AG10803 (cell line): ENCODE results near the gene KIAA0586.
"Not testable (repeated sequence)": the region's sequence is repeated elsewhere in the genome, so short reads cannot be mapped to it uniquely, and the experiment has no call there.

ENCODE experiments used
- DNase-seq: peaks from one replicate; pipeline ENCODE4 v3.0.0; 2010; ENCODE audit warnings: low read depth
- H3K4me3 ChIP-seq: 2 replicates; pipeline ENCODE4 v1.5.1; 2011; ENCODE audit warnings: mild to moderate bottlenecking, low read length, control low read depth
- TF ChIP-seq, protein P1 (sequence below): conservative IDR thresholded peaks from 2 replicates; pipeline ENCODE4 v1.5.1; 2011; ENCODE audit warnings: mild to moderate bottlenecking, low read length, control low read depth, inconsistent platforms

Gene KIAA0586

DNA sequence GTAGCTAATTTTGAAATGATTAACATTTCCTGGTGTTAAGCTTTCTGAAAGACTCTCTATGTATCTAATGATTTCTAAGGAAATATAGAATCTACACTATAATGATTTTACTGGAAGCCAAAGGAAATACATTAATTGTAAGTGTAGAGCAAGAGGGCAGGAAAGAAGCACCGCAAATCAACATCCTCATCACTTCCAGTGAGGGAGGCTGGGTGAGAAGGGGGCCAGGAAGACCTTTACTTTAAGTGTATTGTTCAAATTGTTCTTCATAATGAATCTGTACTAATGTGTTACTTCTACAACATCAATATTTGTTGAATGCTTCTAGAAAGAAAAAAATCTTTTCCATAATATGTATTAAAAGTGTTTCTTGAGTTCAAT, 144.9 kb downstream of the KIAA0586 start:
- no peak for DNase-seq
- H3K4me3 ChIP-seq, result no peak overlapping the region
- TF ChIP-seq, protein P1, sequence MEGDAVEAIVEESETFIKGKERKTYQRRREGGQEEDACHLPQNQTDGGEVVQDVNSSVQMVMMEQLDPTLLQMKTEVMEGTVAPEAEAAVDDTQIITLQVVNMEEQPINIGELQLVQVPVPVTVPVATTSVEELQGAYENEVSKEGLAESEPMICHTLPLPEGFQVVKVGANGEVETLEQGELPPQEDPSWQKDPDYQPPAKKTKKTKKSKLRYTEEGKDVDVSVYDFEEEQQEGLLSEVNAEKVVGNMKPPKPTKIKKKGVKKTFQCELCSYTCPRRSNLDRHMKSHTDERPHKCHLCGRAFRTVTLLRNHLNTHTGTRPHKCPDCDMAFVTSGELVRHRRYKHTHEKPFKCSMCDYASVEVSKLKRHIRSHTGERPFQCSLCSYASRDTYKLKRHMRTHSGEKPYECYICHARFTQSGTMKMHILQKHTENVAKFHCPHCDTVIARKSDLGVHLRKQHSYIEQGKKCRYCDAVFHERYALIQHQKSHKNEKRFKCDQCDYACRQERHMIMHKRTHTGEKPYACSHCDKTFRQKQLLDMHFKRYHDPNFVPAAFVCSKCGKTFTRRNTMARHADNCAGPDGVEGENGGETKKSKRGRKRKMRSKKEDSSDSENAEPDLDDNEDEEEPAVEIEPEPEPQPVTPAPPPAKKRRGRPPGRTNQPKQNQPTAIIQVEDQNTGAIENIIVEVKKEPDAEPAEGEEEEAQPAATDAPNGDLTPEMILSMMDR, result no peak

DNA sequence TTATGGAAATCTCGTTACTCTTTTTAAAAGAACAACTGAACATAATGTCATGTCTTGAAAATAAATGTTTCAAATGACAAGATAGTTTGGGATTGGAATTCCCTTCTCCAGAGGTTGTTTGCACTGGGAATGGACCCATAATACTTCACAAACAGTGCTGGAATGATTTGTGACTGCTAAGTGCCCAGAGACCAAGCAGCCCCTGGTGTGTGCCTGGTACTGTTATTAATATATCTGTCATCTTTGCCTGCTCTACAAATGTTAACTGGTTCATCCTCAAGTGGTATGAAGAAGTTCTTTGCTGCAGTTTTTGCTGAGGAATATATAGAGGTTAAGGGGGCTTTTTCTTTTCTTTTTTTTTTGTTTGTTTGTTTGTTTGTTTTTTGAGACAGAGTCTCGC, 145.3 kb downstream of the KIAA0586 start:
- DNase-seq, result no peak
- TF ChIP-seq, protein P1, result no peak
- H3K4me3 ChIP-seq, result no peak overlapping the region

DNA sequence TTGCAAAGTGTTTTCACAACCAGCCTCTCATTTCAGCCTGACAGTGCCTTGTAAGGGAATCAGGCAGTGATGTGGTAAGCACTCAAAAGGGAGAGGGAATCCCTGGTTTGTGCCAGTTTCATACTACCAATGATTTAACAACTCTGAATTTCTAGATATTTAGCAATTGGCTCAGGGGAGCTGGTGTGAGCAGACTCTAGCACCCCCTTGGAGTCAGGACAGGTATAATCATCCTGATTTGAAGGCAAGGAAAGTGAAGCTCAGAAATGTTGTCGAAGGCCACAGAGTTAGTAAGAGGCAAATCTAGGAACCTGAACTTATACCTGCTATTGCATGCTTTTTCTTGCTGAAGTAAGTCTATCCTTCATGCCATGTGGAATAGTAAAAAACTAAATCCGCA, 147.1 kb downstream of the KIAA0586 start:
- DNase-seq, result no peak
- H3K4me3 ChIP-seq, result no peak overlapping the region
- TF ChIP-seq, protein P1, result no peak

DNA sequence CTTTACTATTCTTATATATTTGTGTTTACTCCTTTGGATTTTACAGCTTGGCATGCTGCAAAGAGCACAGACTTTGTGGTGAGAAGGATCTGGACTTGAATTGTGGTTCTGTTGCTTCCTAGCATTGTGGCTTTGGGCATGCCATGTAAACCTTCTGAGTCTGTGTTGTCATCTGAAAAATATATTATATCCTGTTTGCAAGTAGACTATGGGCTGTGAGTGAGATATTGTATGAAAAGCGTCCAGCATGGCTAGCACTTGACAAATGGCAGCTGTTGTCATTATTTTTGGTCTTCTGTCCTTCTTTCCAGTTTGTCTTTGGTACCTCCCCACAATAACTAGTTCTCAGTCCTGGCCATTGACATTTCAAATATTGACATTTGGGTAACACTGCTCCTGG, 148.4 kb downstream of the KIAA0586 start:
- no peak overlapping the region for H3K4me3 ChIP-seq
- TF ChIP-seq, protein P1, result no peak
- DNase-seq, result no peak

DNA sequence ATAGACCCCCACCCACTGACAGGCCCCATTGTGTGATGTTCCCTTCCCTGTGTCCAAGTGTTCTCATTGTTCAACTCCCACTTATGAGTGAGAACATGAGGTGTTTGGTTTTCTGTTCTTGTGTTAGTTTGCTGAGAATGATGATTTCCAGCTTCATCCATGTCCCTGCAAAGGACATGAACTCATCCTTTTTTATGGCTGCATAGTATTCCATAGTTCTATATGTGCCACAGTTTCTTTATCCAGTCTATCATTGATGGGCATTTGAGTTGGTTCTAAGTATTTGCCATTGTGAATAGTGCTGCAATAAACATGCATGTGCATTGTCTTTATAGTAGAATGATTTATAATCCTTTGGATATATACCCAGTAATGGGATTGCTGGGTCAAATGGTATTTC, 152.5 kb downstream of the KIAA0586 start:
- not testable (repeated sequence) for DNase-seq, H3K4me3 ChIP-seq

DNA sequence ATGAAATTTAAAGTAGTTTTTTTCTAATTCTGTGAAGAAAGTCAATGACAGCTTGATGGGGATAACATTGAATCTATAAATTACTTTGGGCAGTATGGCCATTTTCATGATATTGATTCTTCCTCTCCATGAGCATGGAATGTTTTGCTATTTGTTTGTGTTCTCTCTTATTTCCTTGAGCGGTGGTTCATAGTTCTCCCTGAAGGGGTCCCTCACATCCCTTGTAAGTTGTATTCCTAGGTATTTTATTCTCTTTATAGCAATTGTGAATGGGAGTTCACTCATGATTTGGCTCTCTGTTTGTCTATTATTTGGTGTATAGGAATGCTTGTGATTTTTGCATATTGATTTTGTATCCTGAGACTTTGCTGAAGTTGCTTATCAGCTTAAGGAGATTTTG, 153.9 kb downstream of the KIAA0586 start:
- not testable (repeated sequence) for DNase-seq, H3K4me3 ChIP-seq

DNA sequence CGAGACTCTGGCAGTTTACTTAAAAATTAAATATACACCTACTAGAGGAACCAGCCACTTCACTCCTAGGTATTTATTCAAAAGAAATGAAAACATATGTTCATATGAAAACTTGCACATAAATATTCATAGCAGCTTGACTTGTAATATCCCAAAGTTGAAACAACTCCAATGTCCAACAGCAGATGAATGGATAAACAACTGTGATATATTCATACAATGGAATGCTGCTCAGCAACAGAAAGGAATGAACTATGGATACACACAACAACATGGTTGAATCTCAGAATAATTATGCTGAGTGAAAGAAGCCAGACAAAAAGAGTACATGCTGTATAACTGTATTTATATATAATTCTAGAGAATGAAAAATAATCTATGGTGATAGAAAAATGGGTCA, 156.9 kb downstream of the KIAA0586 start:
- H3K4me3 ChIP-seq, result no peak overlapping the region
- DNase-seq, result peak; percentile 81
- TF ChIP-seq, protein P1, result no peak; the same call in none of the 2 replicates

DNA sequence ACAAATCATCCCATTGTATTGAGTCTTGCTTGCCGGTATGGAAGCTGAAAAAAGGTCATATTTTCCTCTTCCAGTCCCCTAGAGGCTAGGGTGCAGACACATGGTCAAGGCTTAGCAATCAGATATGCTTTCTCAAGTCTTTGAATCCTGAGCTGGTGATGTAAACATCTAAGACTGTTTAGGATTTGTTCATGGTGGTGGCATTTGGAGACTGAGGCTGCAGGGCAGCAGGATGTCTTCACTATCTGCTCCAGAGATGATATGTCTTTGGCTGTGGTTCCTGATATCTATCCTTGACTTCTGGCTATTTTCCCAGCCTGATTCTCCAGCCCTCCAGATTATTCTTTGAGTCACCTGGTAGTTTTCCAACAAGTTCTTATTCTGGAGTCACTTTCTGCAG, 159.8 kb downstream of the KIAA0586 start:
- DNase-seq, result peak; percentile 97
- TF ChIP-seq, protein P1, result no peak

DNA sequence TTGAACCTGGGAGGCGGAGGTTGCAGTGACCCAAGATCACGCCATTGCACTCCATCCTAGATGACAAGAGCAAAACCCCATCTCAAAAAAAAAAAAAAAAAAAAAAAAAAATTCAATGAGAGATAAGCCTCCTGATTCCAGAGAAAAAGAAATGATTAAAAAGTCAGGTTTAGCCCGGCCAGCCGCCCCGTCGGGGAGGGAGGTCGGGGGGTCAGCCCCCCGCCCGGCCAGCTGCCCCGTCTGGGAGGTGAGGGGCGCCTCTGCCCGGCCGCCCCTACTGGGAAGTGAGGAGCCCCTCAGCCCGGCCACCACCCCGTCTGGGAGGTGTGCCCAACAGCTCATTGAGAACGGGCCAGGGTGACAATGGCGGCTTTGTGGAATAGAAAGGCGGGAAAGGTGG, 160.8 kb downstream of the KIAA0586 start:
- DNase-seq, H3K4me3 ChIP-seq: not testable (repeated sequence)

More for the DNA sequence above, 159.8 kb downstream of the KIAA0586 start:
- H3K4me3 ChIP-seq, result no peak overlapping the region
